KG1 (cell line): ENCODE measurements around the gene IRF6.

Source experiments
- DNase-seq: peaks from one replicate; lab custom pipeline; 2025; lab: John Stamatoyannopoulos, UW

IRF6 gene

GRCh38 chr1:209759829-209760359, 46.0 kb downstream of the IRF6 start:
- DNase-seq, result no peak

DNA sequence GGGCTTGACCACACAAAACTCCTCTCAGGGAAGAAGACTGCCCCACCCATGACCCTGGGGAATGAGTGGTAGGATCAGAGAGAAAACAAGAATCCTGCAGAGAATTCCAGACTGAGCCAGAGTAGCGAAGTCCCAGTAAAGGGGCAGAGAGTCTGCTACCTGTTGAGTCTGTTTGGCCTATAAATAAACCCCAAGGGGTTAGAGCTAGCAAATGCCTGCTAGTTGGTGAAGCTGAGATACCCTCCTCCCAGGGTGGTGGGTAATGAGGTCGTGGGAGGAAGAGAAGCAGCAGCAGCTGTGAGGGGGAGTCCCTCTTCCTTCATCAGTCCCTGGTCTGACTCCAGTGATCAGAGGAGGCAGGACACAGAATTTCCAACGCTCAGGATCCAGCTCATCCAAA, 47.5 kb downstream of the IRF6 start:
- no peak for DNase-seq

GRCh38 chr1:209756615-209757445, 49.1 kb downstream of the IRF6 start:
- DNase-seq, result peak; percentile 58

GRCh38 chr1:209755926-209756614, 49.9 kb downstream of the IRF6 start, which contains the start of gene TRAF3IP3:
Gene TRAF3IP3 (plus strand): TSS chr1:209756053. CDS start chr1:209760040, 3,987 bp downstream.
- peak; percentile 80 for DNase-seq

- DNase-seq, result no peak
Observed at GRCh38 chr1:209755256-209755655, 50.7 kb downstream of the IRF6 start.

GRCh38 chr1:209752890-209753289, 53.1 kb downstream of the IRF6 start:
- DNase-seq, result no peak

DNA sequence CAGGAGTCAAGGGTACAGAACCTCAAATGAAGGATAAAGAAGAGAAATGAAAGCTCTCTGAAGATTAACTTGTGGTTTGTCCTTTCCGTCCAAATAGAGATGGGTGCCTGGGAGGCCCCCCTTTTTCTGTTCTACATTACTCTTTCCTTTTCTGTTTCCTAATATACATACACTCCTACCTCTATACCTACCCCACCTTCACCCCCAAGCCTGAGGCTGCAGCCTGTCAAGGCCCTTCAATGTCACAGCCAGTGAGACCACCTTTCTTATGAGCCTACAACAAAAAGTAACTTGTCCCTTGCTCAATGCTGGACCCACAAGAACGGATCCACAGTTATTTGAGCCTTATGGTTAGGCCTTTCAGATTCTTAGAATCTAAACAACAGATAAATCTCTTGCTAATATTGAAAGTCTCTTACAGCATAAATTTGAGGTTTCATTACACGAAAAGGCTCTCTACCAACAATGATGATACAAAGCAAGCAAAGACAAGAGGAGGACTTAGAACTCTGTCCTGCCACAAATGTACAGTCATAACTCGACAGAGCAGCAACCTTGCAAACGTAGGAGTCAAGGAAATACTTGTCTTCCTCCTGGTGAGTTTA, 54.2 kb downstream of the IRF6 start:
- DNase-seq, result no peak

- DNase-seq, result no peak
Observed at GRCh38 chr1:209749670-209750323, 56.1 kb downstream of the IRF6 start.

- no peak for DNase-seq
Observed at GRCh38 chr1:209749205-209749604, 56.7 kb downstream of the IRF6 start.

DNA sequence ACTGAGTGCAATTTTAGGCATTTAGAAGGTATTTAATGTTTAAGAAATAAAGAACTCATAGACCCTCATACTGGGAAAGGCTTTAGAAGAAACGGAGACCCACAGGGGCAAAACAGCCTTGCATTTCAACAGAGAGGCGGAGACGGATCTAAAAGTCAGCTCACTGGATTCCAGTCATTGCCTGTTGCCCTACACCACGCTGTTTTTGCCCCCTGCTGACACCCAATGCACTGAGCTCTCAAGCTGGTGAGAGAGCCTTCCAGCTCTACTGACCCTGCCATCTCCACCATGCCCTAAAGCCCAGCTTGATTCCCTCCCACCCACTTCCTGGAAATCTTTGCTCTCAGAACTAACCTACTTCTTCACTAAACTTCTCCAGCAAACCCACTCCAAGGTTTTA, 57.3 kb downstream of the IRF6 start:
- no peak for DNase-seq

GRCh38 chr1:209747580-209748262, 58.2 kb downstream of the IRF6 start:
- DNase-seq, result peak; percentile 5

DNA sequence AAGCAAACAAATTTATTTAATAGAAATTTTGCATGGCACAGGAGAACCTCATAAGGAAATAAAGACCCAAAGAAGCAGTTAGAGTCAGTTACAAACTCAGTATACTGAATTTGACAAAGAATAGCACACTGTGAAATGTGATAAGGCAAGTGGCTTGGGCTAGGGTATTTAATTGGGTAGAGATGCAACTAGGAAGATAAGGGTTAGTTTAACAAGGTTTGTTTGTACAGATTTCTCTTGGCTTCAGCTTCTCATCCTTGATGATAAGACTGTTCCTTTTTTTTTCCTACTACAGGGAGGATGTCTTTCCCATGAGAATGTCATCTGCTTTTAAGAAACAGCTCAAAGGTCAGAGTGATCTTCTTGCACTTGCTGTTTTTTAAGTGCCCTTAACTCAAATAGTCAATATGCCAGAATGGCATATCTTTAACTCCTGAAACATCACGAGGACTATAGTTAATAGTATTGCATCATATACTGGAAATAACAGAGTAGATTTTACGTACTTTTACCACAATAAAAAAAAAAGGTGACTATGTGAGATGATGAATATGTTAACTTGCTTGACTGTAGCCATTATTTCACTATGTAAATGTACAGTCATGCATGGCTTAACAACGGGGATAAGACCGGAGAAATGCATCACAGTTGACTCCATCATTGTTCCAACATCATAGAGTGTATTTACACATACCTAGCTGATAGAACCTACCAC, 59.3 kb downstream of the IRF6 start:
- no peak for DNase-seq

- no peak for DNase-seq
Observed at GRCh38 chr1:209743145-209743482, 62.8 kb downstream of the IRF6 start.

DNA sequence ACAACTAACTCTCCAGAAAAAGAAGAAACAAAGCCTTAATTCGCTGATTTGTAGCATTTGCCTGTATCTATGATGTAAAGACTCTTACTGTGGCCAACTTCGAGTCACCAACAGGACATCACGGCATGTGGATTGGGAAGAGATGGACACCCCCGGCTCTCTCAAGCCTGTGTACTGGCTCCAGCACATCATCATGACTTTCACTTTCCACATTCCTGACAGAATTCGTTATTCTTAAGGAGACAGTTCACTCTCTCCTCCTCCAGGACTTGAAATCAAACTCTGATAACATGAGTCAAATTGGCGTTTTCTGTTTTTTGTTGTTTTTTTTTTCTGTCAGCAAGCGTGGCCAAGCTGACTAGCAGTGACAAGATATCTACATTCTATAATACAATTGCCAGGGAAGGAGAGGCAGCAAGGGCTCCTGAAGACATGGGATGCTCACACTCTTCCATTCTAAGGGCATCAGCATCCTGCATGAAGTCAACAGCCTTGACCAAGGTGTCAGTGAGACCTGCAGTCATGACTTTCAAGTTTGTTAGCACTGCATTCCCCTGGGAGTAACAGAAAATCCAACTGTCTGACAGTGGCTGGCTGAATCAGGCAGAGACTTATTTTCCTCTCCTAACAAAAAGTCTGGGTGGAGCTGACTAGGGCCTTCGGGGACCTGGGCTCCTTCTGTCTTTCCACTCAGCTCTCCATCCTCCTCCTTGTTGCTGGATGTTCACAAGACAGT, 63.4 kb downstream of the IRF6 start:
- no peak for DNase-seq

GRCh38 chr1:209741889-209742288, 64.1 kb downstream of the IRF6 start:
- DNase-seq, result no peak

- no peak for DNase-seq
Observed at GRCh38 chr1:209741193-209741592, 64.7 kb downstream of the IRF6 start.

DNA sequence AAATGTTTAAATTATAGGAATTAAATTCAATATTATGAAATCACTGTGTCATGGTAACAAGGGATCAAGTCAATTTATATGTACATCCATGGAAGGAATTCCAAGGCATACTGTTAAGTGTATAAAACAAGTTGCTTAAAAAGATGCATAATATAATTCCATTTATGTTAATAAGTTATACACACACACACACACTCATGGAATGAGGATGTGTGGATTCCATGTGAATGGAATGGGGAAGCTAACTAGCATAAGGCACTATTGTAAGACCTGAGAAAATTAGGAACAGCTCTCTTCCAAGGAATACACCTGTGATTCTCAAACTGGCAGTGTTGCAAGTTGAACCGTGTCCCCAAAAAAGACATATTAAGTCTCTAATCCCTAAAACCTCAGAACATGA, 67.7 kb downstream of the IRF6 start:
- DNase-seq, result no peak

GRCh38 chr1:209737118-209737505, 68.8 kb downstream of the IRF6 start:
- DNase-seq, result no peak

GRCh38 chr1:209736490-209737117, 69.3 kb downstream of the IRF6 start:
- no peak for DNase-seq
